Muscle of arm (tissue), 12 donors: ENCODE results near the gene ZNF3. TPM values are rescaled to one million over a fixed set of nuclear protein-coding genes. Genes with fewer than 3 reads are reported as not detected.

ENCODE experiments used
- DNase-seq: peaks from one replicate; pipeline ENCODE4 v3.0.0-alpha.2; 2013
- polyA plus RNA-seq, 12 donors: library from polyadenylated mRNA; unstranded; fragments of 120-200 nt; gene quantifications; one replicate each; pipeline ENCODE4 v1.2.1, GENCODE V29; 2013; ENCODE audit not compliant: insufficient read length in 12 of 12

ZNF3 gene
- polyA plus RNA-seq, 12 donors, result 19.9 to 34.7 (median 27.9) TPM; not detected in 1

DNA sequence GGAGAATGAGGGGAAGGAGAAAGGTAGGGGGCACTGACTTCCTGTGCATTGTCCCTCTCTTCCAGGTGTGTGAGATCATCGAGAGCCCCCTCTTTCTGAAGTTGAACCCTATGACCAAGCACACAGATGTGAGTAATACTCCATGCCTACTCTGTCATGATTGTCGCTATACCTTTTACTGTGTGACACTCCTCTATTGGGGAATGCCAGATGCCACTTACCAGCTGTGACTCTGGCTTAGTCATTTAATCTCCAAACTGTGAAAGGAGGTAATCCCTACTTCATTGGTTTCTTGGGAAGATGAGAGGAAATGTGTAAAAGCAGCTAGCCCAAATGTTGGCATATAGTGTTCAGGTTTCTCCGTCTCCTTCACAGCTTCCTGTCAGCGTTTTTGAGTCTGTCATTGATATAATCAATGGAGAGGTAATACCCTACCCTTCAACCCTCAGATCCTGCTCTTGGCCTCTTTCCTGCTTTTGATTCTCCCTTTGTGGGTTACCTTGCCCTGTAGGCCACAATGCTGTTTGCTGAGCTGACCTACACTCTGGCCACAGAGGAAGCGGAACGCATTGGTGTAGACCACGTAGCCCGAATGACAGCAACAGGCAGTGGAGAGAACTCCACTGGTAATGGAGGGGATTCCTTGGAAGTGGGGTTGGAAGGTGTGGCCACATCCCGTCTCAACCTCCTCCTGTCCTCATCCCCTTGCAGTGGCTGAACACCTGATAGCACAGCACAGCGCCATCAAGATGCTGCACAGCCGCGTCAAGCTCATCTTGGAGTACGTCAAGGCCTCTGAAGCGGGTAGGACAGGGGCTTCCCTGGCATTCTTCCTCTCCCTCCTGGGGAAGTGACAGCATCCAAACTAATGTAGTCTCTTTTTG, 9.2 kb upstream of the ZNF3 start:
- no peak for DNase-seq

DNA sequence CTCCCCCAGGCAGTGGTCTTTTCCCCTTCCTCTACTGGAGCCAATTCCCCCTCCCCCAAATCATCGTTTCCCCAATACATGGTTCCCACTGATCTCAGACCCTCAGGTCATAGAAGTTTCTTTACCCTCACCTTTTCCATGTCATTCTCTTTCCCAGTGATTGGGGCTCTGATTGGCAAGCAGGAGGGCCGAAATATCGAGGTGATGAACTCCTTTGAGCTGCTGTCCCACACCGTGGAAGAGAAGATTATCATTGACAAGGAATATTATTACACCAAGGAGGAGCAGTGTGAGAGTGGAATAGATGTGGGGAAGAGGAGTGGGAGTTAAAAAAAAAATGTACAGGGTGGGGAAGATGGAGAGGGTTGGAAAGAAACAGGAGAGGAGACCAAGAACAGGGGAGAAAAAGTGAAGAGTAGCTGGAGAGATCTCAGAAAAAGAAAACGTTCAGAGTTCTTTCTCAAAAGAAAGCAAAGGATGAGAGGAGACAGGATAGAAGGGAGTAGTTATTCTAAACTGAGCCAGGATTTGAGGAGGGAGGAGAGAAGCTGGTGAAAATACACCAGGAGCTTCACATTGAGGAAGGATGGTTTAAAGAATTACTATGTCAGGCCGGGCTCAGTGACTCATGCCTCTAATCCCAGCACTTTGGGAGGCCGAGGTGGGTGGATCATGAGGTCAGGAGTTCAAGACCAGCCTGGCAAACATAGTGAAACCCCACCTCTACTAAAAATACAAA, 8.1 kb upstream of the ZNF3 start:
- no peak for DNase-seq

DNA sequence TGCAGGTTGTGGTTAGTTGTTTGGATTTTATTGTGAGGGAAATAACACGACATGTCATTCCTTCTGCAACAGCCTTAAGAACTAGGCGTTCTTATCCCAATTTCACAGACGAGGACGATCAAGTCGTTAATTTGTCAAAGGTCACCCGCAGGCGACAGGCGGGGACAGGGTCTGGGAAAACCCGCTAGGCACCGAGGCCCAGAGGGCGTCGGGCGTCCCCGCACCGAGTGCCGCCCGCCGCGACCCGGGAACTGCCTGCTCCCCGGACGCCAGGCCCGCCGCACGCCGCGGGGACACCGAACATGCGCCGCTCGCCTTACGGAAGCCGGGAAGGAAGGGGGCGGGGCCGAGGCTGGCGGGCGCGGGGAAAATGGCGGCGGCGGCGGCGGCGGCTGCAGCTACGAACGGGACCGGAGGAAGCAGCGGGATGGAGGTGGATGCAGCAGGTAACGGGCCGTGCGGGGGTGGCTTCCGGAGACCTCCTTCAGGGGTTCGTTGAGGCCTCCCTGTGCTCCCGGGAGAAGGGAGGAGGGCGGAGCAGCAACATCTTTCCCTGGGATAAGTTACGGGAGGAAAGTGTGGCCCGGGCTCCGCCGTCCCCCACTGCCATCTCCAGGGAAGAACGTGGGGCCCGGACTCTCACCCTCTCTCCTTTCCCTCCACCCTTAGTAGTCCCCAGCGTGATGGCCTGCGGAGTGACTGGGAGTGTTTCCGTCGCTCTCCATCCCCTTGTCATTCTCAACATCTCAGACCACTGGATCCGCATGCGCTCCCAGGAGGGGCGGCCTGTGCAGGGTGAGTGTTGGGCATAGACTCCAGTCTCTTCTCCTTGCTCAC, 7.3 kb upstream of the ZNF3 start, which contains the start of gene COPS6:
Gene COPS6, plus strand, starts transcription at position 349 of the 837 bp plus-strand sequence. Its CDS starts 22 bp downstream, at position 371.
- peak; percentile 83 for DNase-seq

DNA sequence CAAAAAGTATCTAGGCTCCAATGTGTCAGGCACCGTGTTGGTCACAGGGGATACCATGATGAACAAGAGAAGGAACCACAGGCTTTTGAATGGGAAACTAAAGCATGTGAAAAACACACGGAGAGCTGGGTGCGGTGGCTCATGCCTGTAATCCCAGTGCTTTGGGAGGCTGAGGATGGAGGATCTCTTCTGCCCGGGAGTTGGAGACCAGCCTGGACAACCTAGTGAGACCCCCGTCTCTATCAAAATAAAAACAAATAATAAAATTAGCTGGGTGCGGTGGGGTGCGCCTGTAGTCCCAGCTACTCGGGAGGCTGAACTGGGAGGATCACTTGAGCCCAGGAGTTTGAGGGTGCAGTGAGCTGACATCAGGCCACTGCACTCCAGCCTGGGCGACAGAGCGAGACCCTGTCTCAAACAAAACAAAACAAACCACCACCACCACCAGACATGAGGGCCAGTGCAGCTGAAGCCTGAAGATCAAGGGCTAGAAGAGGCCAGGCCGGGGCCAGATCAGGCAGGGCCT, 6.6 kb upstream of the ZNF3 start:
- DNase-seq, result no peak

DNA sequence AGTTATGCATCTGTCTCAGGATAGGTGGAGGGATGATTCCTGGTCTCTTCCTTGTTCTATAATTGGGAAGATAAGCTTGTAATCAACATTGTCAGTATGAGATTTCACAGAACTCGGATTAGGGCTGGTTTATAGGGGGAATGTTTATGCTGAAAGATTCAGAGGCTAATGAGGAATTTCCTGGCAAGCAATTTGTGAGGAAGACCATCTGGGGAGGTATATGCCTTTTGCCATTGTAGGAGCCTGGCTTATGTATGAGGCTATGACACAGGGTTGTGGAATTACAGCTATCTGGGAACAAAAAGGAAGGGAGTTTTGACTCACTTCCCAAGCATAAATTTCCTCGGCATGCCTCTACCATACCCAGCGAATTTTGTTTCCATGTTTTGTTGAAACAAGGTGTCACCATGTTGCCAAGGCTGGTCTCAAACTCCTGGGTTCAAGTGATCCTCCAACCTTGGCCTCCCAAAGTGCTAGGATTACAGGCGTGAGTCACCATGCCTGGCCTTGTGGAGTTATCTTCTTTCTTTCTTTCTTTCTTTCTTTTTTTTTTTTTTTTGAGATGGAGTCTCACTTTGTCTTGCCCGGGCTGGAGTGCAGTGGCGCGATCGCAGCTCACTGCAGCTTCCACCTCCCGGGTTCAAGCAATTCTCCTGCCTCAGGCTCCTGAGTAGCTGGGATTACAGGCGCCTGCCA, 5.7 kb upstream of the ZNF3 start:
- DNase-seq, result no peak

DNA sequence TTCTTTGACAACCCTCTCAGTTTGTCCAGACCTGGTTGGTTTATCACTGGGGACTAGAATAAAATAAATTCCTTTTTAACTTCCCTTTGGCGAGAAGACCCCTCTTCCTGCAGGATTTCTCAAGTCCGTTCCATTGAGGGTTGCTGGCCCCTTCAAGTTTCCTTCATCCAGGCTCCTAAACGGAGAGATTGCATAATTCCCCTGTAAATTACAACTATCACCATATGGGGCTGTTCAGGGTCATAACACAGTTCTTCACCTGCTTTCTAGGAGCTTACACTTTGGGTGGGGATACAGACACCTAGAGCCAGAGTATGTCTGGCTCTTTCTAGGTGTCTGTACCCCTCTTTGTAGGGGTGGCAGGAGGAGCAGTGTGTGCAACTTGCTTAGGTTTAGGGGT, 4.0 kb upstream of the ZNF3 start:
- no peak for DNase-seq

DNA sequence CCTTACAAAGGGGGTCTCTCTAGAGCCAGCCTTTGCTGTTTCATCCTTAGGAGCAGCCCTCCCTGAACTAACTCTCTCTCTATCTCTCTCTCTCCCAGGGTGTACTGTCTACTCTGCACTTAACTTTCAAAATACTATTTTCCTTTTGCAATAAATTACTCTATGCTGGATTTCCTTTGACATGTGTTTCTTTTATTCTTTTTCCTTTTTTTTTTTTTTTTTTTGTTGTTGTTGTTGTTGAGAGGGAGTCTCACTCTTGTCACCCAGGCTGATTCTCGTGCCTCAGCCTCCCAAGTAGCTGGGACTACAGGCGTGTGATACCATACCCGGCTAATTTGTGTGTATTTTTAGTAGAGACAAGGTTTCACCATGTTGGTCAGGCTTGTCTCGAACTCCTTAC, 1.5 kb upstream of the ZNF3 start:
- DNase-seq, result no peak

DNA sequence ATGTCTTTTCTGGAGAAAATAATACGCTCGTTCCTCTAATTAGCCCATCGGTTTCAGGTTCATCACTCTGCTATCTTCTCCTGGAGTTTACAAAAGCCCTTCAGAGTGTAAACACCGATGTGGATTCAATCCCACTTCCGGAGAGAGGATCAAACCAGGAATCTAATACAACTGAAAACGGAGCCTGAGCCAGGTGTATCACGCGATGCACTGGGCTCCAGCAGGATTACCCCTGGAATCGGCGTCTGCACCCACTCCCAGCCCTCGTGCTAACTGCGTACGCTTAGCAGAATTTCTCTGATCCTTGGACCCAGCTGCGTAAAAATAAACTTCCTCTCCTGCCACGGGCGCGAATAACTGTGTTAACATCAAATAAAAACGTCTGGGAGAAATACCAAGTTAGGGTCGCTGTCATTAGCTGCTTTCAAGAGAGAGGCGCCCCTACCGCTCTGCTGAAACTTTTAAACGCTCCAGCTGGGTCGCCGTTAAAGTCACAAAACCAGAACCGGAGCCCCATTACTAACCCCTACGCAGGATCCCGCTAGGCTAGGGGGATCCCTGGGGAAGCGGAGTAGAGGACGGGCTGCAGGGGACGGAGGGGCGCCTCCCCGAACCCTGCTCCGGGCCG, 502 bp downstream of the ZNF3 start:
- DNase-seq, result no peak

DNA sequence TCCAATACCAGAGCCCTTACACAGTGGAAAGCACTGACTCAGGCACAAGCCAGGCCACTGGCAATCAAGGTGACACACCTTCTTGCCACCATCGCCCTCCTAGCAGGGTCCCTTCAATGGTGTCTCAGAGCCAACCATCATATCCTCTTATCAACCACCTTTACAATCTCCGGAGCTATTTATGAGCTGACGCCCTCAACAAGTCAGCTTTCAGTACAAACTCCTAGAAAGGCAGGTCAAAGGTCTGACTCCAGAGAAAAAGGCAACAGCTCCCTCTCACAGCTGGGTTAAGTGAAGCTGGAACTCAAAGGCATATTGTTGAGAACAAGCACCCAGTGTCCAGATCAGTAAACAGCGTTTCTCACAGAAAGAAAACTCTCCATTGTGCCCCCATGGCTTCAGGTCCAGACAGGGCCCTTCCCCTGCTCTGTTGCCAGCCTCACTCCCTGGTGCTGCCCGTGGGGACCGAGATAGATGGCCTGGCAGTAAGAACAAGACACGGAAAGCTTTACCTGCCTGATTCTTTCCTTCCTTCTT, 2.4 kb downstream of the ZNF3 start:
- no peak for DNase-seq

DNA sequence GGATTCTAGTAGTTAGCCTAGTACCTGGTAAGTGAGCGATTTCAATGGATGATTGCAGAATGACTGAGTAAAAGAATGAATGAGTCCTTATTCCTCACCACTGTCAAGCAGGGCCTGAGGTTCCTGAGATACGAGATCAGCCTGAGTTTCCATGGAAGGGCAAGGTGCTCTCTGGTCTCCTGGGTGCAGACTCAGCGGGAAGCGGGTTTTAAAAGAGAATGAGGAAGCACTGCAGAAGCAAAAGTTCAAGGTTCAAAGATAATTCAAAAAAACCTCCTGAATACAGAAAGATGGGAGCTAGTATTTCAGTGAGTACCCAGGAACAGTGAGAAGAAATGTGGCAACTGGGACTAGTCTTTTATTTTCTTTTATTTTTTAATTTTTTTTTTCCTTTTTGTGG, 4.3 kb downstream of the ZNF3 start:
- DNase-seq, result no peak

DNA sequence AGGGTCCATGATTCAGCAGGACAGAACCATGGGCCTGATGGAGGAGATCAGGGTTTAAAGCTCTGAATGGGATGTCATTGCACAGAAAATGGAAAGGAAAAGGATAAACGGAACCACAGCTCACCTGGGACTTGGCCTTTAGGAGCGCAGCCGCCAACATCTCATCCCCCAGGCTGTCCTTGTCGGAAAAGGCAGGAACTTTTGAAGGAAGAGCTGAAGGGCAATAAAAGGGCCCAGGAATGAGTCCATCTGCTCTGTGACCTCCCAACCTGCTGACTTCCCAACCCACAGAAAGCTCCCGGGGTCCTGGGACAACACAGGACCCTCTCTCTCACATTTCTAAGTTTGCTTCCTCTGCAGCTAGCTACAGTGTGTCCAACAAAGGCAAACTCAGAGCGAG, 6.1 kb downstream of the ZNF3 start:
- DNase-seq, result no peak

DNA sequence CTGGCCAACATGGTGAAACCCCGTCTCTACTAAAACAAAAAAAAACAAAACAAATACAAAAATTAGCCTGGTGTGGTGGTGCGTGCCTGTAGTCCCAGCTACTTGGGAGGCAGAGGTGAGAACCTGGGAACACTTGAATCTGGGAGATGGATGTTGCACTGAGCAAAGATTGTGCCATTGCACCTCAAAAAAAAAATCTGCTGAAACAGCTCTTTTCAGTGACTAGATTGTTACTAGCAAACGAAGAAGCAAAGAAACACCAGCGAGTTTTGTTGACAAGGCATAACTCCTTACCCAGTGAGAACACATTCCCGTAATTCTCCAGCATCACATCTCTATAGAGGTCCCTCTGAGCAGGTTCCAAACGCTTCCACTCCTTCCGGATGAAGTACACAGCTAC, 6.7 kb downstream of the ZNF3 start:
- no peak for DNase-seq

DNA sequence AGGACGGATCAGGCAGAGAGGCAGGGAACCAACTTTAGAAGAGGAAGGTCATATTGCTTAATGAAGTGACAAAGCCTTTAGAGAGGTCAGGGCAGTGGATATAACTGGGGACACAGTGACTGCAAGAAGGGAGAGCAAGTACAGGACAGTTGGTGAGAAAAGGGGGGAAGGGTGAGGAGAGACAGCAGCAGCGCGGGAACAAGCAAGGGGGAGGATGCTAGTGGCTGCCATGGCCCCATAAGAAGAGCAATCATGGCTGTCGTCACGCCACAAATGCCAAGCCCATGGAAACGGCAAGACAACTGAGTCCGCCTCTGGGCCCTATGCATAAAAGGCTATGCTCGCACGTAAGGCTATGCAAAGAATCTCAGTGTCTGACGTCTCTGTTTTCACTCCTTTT, 9.1 kb downstream of the ZNF3 start:
- no peak for DNase-seq

DNA sequence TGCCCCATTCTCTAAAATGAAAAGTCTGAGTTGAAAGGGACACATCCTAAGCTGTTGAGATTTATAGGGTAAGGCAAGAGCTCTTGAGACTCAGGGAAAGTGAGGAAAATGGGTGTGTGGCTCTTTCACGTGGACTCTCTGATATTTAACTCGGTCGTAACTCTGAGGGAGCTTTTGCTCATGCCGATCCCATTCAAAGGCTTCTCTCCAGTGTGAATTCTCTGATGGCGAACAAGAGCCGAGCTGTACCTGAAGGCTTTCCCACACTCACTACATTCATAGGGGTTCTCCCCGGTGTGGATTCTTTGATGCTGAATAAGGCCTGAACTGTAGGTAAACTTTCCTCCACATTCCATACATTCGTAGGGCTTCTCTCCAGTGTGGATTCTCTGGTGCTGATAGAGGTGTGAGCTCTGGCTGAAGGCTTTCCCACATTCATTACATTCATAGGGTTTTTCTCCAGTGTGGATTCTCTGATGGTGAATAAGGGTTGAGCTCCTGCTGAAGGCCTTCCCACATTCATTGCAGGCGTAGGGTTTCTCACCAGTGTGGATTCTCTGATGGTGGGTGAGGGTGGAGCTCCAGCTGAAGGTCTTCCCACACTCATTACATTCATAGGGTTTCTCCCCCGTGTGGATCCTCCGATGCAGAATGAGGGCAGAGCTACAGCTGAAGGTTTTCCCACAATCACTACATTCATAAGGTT, 10.4 kb downstream of the ZNF3 start:
- DNase-seq, result no peak

DNA sequence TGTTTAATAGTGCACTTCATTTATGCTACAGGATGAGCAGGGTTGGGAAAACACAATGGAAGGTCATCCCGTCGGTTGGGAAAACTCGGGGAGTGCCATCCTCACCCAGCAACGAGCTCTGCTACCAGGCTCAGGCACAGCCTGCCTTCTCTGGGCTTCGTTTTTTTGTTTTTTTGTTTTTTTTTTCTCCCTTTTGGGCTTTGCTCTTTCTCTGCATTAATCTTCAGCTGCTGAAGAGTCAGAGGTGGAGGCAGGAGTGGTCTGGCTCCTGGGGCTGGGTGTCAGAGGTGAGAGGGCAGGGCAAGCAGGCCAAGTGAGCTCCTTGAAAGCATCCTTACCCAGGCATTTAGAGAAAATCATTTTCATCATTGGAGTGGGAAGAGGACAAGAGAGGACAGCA, 11.5 kb downstream of the ZNF3 start:
- DNase-seq, result no peak

DNA sequence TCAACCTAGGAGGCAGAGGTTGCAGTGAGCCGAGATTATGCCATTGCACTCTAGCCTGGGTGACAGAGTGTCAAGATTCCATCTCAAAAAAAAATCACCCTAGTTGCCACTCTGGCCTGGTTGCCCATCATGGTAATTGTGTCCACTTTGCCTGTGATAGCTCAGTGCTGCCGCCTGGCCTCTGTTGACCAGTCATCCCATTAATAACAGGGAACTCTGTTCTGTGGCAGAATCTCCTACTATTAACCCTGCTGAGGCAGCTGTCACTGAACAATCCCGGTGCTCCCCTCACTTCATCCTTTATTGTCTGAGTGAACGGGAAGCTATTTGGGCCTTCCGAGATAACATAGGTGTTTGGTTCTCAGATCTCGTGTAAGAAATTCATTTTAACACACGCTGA, 14.6 kb downstream of the ZNF3 start:
- DNase-seq, result no peak

DNA sequence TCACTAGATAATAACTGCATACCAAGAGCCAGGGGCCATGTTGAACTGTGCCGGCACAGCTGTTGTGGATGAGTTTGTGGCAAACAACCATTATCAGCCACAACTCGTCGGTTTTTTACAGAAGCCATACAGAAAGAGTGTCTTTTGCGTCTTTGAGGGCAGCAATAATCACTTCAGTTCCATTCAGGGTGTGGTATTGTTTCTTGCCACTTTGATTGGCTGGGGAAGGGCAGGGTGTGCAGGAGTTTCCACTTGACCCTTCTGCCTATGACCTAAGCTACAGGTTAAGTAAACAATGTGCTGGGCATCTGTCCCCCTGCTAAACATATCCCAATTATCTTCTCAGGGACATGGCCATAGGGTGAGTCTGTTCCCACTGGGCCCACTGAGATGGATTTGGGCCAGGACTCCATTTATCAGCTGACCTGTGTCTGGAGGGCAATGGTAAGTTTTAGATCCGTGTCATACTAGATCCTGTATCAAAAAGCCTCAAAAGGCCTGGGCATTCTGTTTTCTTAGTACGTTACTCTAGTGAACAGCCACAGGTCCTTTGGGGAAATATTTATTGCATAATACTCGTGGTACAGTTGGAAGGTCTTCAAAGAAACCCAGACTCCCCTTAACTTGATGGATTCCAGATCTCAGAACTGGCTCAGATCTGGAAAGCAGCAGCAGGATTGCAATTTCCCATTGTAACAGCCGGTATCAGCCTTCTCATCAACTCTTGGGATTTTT, 15.9 kb downstream of the ZNF3 start:
- DNase-seq, result no peak

DNA sequence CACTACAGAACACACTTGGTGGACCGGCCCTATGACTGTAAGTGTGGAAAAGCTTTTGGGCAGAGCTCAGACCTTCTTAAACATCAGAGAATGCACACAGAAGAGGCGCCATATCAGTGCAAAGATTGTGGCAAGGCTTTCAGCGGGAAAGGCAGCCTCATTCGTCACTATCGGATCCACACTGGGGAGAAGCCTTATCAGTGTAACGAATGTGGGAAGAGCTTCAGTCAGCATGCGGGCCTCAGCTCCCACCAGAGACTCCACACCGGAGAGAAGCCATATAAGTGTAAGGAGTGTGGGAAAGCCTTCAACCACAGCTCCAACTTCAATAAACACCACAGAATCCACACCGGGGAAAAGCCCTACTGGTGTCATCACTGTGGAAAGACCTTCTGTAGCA, 17.4 kb downstream of the ZNF3 start:
- no peak for DNase-seq

DNA sequence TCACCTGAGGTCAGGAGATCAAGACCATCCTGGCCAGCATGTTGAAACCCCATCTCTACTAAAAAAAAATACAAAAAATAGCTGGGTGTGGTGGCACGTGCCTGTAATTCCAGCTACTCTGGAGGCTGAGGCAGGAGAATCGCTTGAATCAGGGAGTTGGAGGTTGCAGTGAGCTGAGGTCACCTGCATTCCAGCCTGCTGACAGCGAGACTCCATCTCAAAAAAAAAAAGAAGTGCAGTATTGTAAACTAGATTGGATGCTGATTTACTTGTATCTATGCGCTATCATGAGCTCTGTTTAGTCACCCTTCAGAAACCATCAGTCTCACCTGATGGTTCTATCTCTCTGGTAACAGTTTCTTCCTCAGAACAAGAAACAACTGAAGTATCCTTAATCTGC, 18.1 kb downstream of the ZNF3 start:
- DNase-seq, result no peak
